Neuronal stem cell (in vitro differentiated cells): ENCODE data around the gene DOCK9.
"Not testable (repeated sequence)": the region's sequence is repeated elsewhere in the genome, so short reads cannot be mapped to it uniquely, and the experiment has no call there.

Source experiments
- DNase-seq: peaks from one replicate; pipeline ENCODE4 v3.0.0-alpha.2; 2013; ENCODE audit warnings: low spot score
- H2AFZ ChIP-seq: one replicate; pipeline ENCODE4 v1.6.1; 2013; ENCODE audit warnings: mild to moderate bottlenecking, low read length, inconsistent platforms
- H2AK5ac ChIP-seq: 2 replicates; pipeline ENCODE4 v1.6.1; 2013; ENCODE audit warnings: low read depth, mild to moderate bottlenecking, inconsistent platforms, low read length, moderate library complexity, mixed read lengths
- H2BK120ac ChIP-seq: 2 replicates; pipeline ENCODE4 v1.6.1; 2013; ENCODE audit warnings: low read depth, mild to moderate bottlenecking, inconsistent platforms, low read length, moderate library complexity, mixed read lengths
- H2BK12ac ChIP-seq: one replicate; pipeline ENCODE4 v1.6.1; 2013; ENCODE audit warnings: low read length, inconsistent platforms
- H2BK15ac ChIP-seq: 2 replicates; pipeline ENCODE4 v1.6.1; 2013; ENCODE audit warnings: mild to moderate bottlenecking, low read length, inconsistent platforms, mixed read lengths
- H2BK5ac ChIP-seq: one replicate; pipeline ENCODE4 v1.6.1; 2013; ENCODE audit warnings: inconsistent platforms, mild to moderate bottlenecking, low read length, moderate library complexity
- H3K14ac ChIP-seq: one replicate; pipeline ENCODE4 v1.6.1; 2013; ENCODE audit warnings: low read length, inconsistent platforms
- H3K18ac ChIP-seq: 2 replicates; pipeline ENCODE4 v1.6.1; 2013; ENCODE audit warnings: low read length, inconsistent platforms
- H3K23ac ChIP-seq: 2 replicates; pipeline ENCODE4 v1.6.1; 2013; ENCODE audit warnings: low read depth, mild to moderate bottlenecking, mixed read lengths, low read length, inconsistent platforms; ENCODE audit not compliant: poor library complexity
- H3K27ac ChIP-seq: replicated peaks from 3 replicates; pipeline ENCODE4 v1.5.1; 2013; ENCODE audit warnings: low read length, inconsistent platforms
- H3K27me3 ChIP-seq, 3 experiments: 2 replicates each; pipeline ENCODE4 v1.6.1; 2013; ENCODE audit warnings: low read length in 3 of 3, mild to moderate bottlenecking in 2 of 3, inconsistent platforms in 1 of 3, low read depth in 1 of 3, mixed read lengths in 1 of 3, moderate library complexity in 1 of 3; ENCODE audit not compliant: control insufficient read depth in 3 of 3, insufficient read depth in 3 of 3
- H3K36me3 ChIP-seq, 2 donors: replicated peaks in 1 of 2; 2 replicates each; pipeline ENCODE4 v1.6.1; 2013; ENCODE audit warnings: low read length in 2 of 2; ENCODE audit not compliant: control insufficient read depth in 2 of 2, insufficient read depth in 2 of 2
- H3K4ac ChIP-seq: 2 replicates; pipeline ENCODE4 v1.6.1; 2013; ENCODE audit warnings: inconsistent platforms, mild to moderate bottlenecking, low read length, moderate library complexity
- H3K4me1 ChIP-seq, 2 donors: 1 replicate in 1 of 2; 2 replicates in 1 of 2; pipeline ENCODE4 v1.6.1; 2013; ENCODE audit warnings: low read length in 2 of 2, low read depth in 1 of 2; ENCODE audit not compliant: control insufficient read depth in 2 of 2, insufficient read depth in 1 of 2
- H3K4me2 ChIP-seq: one replicate; pipeline ENCODE4 v1.6.1; 2013; ENCODE audit warnings: mild to moderate bottlenecking, low read length, inconsistent platforms; ENCODE audit not compliant: insufficient read depth, poor library complexity, severe bottlenecking
- H3K4me3 ChIP-seq, 2 donors: 2 replicates each; pipeline ENCODE4 v1.5.1; 2013; ENCODE audit warnings: low read length in 2 of 2, mild to moderate bottlenecking in 2 of 2, inconsistent platforms in 1 of 2, moderate library complexity in 1 of 2
- H3K79me1 ChIP-seq: one replicate; pipeline ENCODE4 v1.6.1; 2013; ENCODE audit warnings: low read depth, mild to moderate bottlenecking, inconsistent platforms, low read length, moderate library complexity
- H3K9ac ChIP-seq: one replicate; pipeline ENCODE4 v1.6.1; 2013; ENCODE audit warnings: mild to moderate bottlenecking, low read depth, low read length, inconsistent platforms; ENCODE audit not compliant: poor library complexity
- H3K9me3 ChIP-seq, 2 donors: replicated peaks in 1 of 2; 2 replicates each; pipeline versions ENCODE3 to v1.6.1; 2013; ENCODE audit warnings: low read length in 2 of 2, mild to moderate bottlenecking in 2 of 2, inconsistent platforms in 1 of 2, low read depth in 1 of 2, mixed read lengths in 1 of 2, moderate library complexity in 1 of 2; ENCODE audit not compliant: control insufficient read depth in 2 of 2, insufficient read depth in 1 of 2
- H4K8ac ChIP-seq: one replicate; pipeline ENCODE4 v1.6.1; 2013; ENCODE audit warnings: low read depth, mild to moderate bottlenecking, inconsistent platforms, low read length, moderate library complexity
- H4K91ac ChIP-seq: one replicate; pipeline ENCODE4 v1.6.1; 2013; ENCODE audit warnings: low read length, low read depth, mild to moderate bottlenecking, inconsistent platforms; ENCODE audit not compliant: poor library complexity
- WGBS, 2 donors: extraction: QIAGEN DNeasy Blood & Tissue Kit; methylation state at CpG; one replicate each; pipeline ENCODE4 v1.1.7; 2013; ENCODE audit warnings: missing lambda C conversion rate in 2 of 2, mixed read lengths in 1 of 2; ENCODE audit not compliant: insufficient read length in 2 of 2, insufficient replicate concordance in 1 of 2; ENCODE audit errors: extremely low coverage in 2 of 2; 5-methylcytosine and 5-hydroxymethylcytosine counted together

The DOCK9 gene

DNA sequence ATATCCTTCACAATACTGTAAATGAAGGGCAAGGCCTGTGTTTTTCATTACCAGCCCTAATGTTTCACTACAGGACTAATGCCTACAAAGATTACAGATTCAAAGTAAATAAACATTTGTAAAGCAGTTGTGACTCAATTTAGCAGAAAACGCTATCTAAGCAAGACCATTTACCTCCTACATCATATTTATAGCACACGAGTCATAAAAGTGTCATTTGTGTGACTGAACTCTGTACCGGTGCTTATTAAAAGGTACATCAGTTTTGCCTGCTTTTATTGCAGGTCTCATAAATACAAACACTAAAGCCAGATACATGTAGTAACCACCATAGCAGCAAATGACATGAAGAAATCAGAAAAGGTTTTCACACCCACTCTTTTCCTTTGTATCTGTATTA, 163.9 kb downstream of the DOCK9 start:
- H3K4ac ChIP-seq: no peak overlapping the region
- H3K18ac ChIP-seq: no peak overlapping the region
- no peaks in the 10 kb centered on the region for H3K27me3 ChIP-seq
- no peak overlapping the region for H2BK12ac ChIP-seq
- no CpG with 5 or more reads among the region's 3 CpGs for WGBS, 2 donors
- H3K14ac ChIP-seq: no peak overlapping the region
- no peaks in the 10 kb centered on the region for H3K4me1 ChIP-seq
- H3K36me3 ChIP-seq: peaks cover 0 to 3% of the 10 kb centered on the region in 2 donors
- H2AFZ ChIP-seq: no peak overlapping the region
- H2AK5ac ChIP-seq: no peak overlapping the region
- no peak overlapping the region for H4K91ac ChIP-seq
- DNase-seq: no peak
- no peak overlapping the region for H4K8ac ChIP-seq
- no peaks in the 10 kb centered on the region for H3K9me3 ChIP-seq
- H2BK120ac ChIP-seq: no peak overlapping the region
- H3K4me2 ChIP-seq: no peak overlapping the region
- H3K27ac ChIP-seq: no peak overlapping the region
- no peak overlapping the region for H3K4me3 ChIP-seq
- H3K9ac ChIP-seq: no peak overlapping the region
- no peak overlapping the region for H2BK15ac ChIP-seq
- no peaks in the 10 kb centered on the region for H3K79me1 ChIP-seq
- H2BK5ac ChIP-seq: no peak overlapping the region
- H3K23ac ChIP-seq: no peak overlapping the region

DNA sequence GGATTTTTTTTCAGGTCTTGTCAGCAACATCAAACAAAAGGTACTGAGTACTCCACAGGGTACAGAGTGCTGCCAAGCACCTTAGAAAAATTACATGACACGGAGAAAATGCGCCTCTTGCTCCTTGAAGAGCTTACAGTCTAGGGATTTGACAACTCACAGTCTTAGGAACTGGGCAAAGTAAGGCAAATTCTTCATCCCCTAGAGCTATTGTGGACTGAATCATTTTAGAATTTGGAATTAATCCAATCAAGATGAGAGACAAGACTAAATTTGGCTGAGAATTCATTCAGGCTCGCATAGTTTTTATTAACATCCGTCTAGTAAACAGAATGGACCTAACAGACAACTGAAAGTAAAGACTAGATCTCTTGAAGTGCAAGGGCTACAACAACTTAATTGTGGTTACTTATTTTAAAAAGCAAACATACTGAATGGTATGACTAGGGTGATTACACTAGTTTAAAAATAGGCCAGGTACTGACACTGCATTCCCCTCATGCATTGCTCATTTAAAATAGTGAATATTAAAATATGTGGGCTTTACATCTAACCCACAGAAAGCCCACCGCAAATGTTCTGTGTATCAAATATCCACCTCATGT, 165.6 kb downstream of the DOCK9 start:
- H3K9me3 ChIP-seq, H3K79me1 ChIP-seq, H3K36me3 ChIP-seq, H2BK5ac ChIP-seq, H4K91ac ChIP-seq, H3K14ac ChIP-seq, H3K4me2 ChIP-seq, H2AK5ac ChIP-seq, H3K4me1 ChIP-seq, H3K18ac ChIP-seq, H2BK120ac ChIP-seq, H3K9ac ChIP-seq, H4K8ac ChIP-seq, H3K23ac ChIP-seq, H2BK12ac ChIP-seq, H3K4me3 ChIP-seq, H3K27ac ChIP-seq, H3K4ac ChIP-seq, H2AFZ ChIP-seq, H2BK15ac ChIP-seq, DNase-seq, H3K27me3 ChIP-seq: not testable (repeated sequence)
- no CpG with 5 or more reads among the region's 5 CpGs for WGBS, 2 donors

DNA sequence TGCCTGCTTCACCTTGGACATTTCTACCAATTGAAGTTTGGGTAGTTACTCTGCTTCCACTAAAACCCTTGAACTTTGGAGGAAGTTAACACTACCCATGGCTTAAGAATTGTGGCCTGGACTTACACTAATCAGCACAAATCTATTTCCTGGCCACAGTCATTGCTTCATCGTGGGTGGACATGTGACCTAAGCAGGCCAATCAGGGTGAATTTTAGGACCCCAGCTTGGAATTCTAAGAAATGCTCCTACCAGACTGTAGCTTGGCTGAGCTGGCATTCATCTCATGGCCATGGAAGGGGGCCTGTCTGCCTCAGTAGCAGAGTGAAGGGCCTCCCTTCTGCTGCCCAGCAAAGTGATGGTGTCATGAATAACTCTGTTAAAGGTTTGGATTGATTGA, 167.1 kb downstream of the DOCK9 start:
- H3K79me1 ChIP-seq: no peaks in the 10 kb centered on the region
- no peak overlapping the region for H3K27ac ChIP-seq
- no peak overlapping the region for H2BK5ac ChIP-seq
- H3K14ac ChIP-seq: no peak overlapping the region
- DNase-seq: no peak
- no peaks in the 10 kb centered on the region for H3K27me3 ChIP-seq
- H3K18ac ChIP-seq: no peak overlapping the region
- no peak overlapping the region for H3K4ac ChIP-seq
- no peak overlapping the region for H2AFZ ChIP-seq
- WGBS, 2 donors: no CpG with 5 or more reads among the region's 1 CpG
- H3K9me3 ChIP-seq: peaks cover 0 to 3% of the 10 kb centered on the region in 2 donors
- H2BK15ac ChIP-seq: no peak overlapping the region
- no peak overlapping the region for H2AK5ac ChIP-seq
- no peak overlapping the region for H3K23ac ChIP-seq
- H4K8ac ChIP-seq: no peak overlapping the region
- H3K4me3 ChIP-seq: no peak overlapping the region
- H3K9ac ChIP-seq: no peak overlapping the region
- H2BK12ac ChIP-seq: no peak overlapping the region
- H3K36me3 ChIP-seq: no peaks in the 10 kb centered on the region
- no peak overlapping the region for H4K91ac ChIP-seq
- H3K4me2 ChIP-seq: no peak overlapping the region
- H3K4me1 ChIP-seq: no peaks in the 10 kb centered on the region
- H2BK120ac ChIP-seq: no peak overlapping the region

DNA sequence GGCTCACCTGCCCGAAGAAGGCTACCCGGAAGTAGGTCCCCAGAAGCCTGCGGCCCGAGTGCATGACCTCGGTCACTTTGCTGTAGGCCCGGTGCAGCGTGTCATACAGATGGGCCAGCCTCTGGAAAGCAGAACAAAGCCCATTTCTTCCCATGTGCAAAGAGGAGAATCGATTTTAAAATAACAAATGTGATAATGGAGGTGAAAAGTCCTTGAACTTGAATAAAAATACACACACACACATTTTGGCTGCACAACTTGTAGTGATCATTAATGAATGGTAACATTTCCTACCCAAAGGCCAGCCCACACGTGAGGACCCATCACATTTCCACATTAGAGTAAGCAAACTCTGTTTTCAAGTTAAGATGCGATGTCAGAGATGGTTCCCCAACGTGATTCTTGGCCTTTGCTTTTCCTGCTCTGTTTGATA, 168.5 kb downstream of the DOCK9 start:
- Histone ChIP-seq H2AK5ac (no peak overlapping the region), H3K9me3 (peaks cover 0 to 3% of the 10 kb centered on the region in 2 donors), H3K4me2 (no peak overlapping the region), H3K27ac (no peak overlapping the region), H3K4ac (no peak overlapping the region), H2BK120ac (no peak overlapping the region), H3K4me1 (no peaks in the 10 kb centered on the region), H2BK12ac (no peak overlapping the region), H4K8ac (no peak overlapping the region), H3K4me3 (no peak overlapping the region), H3K9ac (no peak overlapping the region), H3K36me3 (no peaks in the 10 kb centered on the region), H3K27me3 (no peaks in the 10 kb centered on the region), H2AFZ (no peak overlapping the region), H3K18ac (no peak overlapping the region), H3K14ac (no peak overlapping the region), H2BK5ac (no peak overlapping the region), H4K91ac (no peak overlapping the region), H2BK15ac (no peak overlapping the region), H3K79me1 (no peaks in the 10 kb centered on the region), H3K23ac (no peak overlapping the region)
- DNase-seq: no peak
- WGBS, 2 donors: no CpG with 5 or more reads among the region's 11 CpGs
